Left ventricle myocardium inferior (tissue), 1 donor: Measurements from ENCODE around the gene FGFBP2. TPM values are rescaled to one million over a fixed set of nuclear protein-coding genes. Genes with fewer than 3 reads are reported as not detected.

Source experiments
- DNase-seq: peaks from one replicate; pipeline ENCODE4 v3.0.0-alpha.2; 2020
- H3K27ac ChIP-seq: fragments of 200-600 bp; replicated peaks from 2 replicates; pipeline ENCODE4 v1.8.0; 2021
- H3K27me3 ChIP-seq: fragments of 200-600 bp; 2 replicates; pipeline ENCODE4 v1.8.0; 2021; ENCODE audit warnings: low read depth
- H3K36me3 ChIP-seq: fragments of 200-600 bp; 2 replicates; pipeline ENCODE4 v1.8.0; 2021
- H3K4me1 ChIP-seq: fragments of 200-600 bp; 2 replicates; pipeline ENCODE4 v1.8.0; 2021
- H3K4me3 ChIP-seq: fragments of 200-600 bp; 2 replicates; pipeline ENCODE4 v1.8.0; 2021; ENCODE audit warnings: mild to moderate bottlenecking, moderate library complexity
- H3K9me3 ChIP-seq: fragments of 200-600 bp; replicated peaks from 2 replicates; pipeline ENCODE4 v1.8.0; 2021
- intact Hi-C: fragments of 100-400 bp; cut with micrococcal nuclease; formaldehyde crosslinking; loops from one replicate; pipeline ENCODE4 v1.11.0; 2022
- long read RNA-seq: library from polyadenylated mRNA; unstranded; transcript quantifications from one replicate; pipeline ENCODE4 v2.0.0, GENCODE V29; 2021
- total RNA-seq: library from RNA; stranded (reverse); fragmentation: NEBNext Ultra II Directional; extraction: Animal tissue kit (Norgen Biotek cat#: 25700); gene quantifications from one replicate; pipeline ENCODE4 v1.2.1, GENCODE V29; 2021
- TF ChIP-seq, protein P1 (sequence below): fragments of 200-600 bp; IDR thresholded peaks from 2 replicates; pipeline ENCODE4 v1.8.0; 2021; ENCODE audit warnings: antibody characterized with exemption, mild to moderate bottlenecking, borderline replicate concordance
- donor health status: DM: no; HTN: yes; CAD: no; lungs with severe emphysema.

FGFBP2 gene, protein sequence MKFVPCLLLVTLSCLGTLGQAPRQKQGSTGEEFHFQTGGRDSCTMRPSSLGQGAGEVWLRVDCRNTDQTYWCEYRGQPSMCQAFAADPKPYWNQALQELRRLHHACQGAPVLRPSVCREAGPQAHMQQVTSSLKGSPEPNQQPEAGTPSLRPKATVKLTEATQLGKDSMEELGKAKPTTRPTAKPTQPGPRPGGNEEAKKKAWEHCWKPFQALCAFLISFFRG
- 1.2 TPM for total RNA-seq
- long read RNA-seq, partial matches to known transcripts, result 0 of 1 reads
- long read RNA-seq, other reads (novel, unspliced or antisense), result 0 of 1 reads

DNA sequence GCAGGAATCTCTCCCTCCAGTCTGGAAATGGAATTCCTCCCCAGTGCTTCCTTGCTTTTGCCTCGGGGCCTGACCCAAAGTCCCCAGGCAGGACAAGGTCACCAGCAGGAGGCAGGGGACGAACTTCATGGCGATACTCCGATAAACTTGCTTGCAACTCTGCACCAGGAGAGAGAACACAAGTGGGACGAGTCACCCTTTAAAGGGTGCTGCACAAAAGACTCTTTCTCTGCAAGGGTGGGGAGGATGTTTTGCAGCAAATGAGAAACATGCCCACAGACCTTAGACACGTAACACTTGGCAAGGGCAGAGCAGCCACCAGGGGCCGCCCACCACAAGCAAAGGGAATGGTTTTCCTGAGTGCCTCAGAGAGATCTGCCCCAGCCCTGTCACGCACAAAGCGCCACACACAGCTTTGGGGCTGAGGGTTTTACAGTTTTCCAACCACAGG is at the start of gene FGFBP2:
Gene FGFBP2 (minus strand): TSS at position 175 of the 451 bp plus-strand sequence. CDS start 46 bp downstream, at position 129.
- Histone ChIP-seq H3K9me3 (peaks cover 6% of the 10 kb centered on the region), H3K27ac (no peak within 1 kb of the TSS), H3K36me3 (no peaks in the 10 kb centered on the region), H3K4me3 (no peak within 1 kb of the TSS), H3K4me1 (peaks cover 8% of the 10 kb centered on the region), H3K27me3 (peaks cover 2% of the 10 kb centered on the region)
- DNase-seq, result peak; percentile 39
- intact Hi-C loops, result no loop called here
- TF ChIP-seq, protein P1, sequence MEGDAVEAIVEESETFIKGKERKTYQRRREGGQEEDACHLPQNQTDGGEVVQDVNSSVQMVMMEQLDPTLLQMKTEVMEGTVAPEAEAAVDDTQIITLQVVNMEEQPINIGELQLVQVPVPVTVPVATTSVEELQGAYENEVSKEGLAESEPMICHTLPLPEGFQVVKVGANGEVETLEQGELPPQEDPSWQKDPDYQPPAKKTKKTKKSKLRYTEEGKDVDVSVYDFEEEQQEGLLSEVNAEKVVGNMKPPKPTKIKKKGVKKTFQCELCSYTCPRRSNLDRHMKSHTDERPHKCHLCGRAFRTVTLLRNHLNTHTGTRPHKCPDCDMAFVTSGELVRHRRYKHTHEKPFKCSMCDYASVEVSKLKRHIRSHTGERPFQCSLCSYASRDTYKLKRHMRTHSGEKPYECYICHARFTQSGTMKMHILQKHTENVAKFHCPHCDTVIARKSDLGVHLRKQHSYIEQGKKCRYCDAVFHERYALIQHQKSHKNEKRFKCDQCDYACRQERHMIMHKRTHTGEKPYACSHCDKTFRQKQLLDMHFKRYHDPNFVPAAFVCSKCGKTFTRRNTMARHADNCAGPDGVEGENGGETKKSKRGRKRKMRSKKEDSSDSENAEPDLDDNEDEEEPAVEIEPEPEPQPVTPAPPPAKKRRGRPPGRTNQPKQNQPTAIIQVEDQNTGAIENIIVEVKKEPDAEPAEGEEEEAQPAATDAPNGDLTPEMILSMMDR, result peak; percentile 57

DNA sequence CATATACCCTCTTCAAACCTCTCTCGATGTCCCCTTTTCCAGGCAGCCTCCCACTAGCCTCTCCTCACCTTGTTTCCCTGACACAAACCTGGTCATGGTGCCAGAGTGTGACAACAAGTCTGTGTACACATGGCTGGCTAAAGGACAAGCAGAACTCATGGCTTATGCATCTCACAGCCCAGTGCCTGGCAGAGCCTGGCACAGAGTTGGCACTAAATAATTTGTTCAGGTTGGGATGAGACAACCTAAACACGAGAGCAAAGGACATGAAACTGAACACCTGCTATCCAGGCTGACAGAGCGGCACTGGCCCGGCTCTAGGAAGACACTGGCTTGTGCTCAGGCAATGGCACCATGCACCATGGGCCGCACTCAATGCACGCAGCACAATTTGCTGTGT is 48.2 kb upstream of the FGFBP2 start:
- TF ChIP-seq, protein P1, result no peak
- no peak overlapping the region for H3K27ac ChIP-seq
- no peaks in the 10 kb centered on the region for H3K27me3 ChIP-seq
- H3K36me3 ChIP-seq, result no peaks in the 10 kb centered on the region
- peaks cover 10% of the 10 kb centered on the region for H3K4me1 ChIP-seq
- no peak overlapping the region for H3K4me3 ChIP-seq
- DNase-seq, result no peak
- intact Hi-C loops, result no loop called here
- H3K9me3 ChIP-seq, result no peaks in the 10 kb centered on the region

DNA sequence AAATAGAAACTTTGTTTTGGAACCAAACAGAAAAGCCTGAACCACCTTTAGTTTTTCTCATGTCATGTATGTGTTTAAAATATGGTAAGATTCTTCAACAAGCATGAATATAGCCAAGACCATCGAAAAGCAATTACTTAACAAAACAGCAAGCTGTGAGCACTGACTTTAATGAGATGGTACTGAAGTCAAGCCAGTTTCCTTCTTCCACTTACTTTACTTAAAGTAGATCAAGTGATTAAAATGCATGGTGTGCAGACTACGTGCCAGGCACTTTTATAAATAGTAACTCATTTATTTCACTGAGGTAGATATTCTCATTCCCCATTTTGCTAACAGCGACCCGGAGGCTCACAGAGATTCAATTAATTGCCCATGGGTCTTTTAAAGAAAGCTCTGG is 46.2 kb upstream of the FGFBP2 start:
- DNase-seq, result no peak
- Histone ChIP-seq H3K36me3 (no peaks in the 10 kb centered on the region), H3K9me3 (no peaks in the 10 kb centered on the region), H3K27me3 (no peaks in the 10 kb centered on the region), H3K4me3 (no peak overlapping the region), H3K27ac (no peak overlapping the region), H3K4me1 (peaks cover 10% of the 10 kb centered on the region)
- TF ChIP-seq, protein P1, result no peak
- intact Hi-C loops, result loop anchor here (10.0 kb wide), 1 partner anchor 204 kb away; no protein-coding TSS in a partner anchor

DNA sequence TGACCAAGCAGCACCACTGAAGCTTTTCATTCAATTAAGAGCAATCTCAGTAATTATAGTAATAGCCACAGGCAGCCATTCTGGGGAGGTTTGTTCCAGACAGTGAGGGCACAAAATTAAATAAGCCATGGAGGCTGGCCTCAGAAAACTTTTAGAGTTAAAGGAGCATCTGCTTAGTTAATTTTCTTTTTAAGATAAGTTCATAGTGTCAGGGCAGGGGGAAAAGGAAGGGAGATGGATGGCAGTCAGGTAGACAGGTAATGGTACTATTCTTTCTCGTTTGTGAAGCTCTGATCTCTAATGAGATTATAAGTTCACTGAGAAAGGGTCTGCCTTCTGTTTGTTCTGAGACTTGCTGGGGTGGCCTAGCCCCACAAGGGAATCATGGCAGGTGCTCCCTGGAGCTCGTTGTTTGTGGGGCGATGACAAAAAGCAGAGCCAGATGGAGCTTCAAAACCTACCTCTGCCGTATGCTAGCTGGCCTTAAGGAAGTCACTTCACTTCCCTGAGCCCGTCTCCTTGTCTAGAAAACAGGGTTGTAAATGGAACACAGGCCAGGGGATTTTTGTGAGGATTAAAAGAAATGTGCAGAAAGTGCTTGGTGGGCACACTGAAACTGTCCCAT is 44.6 kb upstream of the FGFBP2 start:
- Histone ChIP-seq H3K9me3 (no peaks in the 10 kb centered on the region), H3K36me3 (no peaks in the 10 kb centered on the region), H3K4me3 (no peak overlapping the region), H3K4me1 (peaks cover 10% of the 10 kb centered on the region), H3K27me3 (no peaks in the 10 kb centered on the region), H3K27ac (no peak overlapping the region)
- no peak for DNase-seq
- intact Hi-C loops, result loop anchor here (10.0 kb wide), 1 partner anchor 203 kb away; no protein-coding TSS in a partner anchor
- TF ChIP-seq, protein P1, result no peak

DNA sequence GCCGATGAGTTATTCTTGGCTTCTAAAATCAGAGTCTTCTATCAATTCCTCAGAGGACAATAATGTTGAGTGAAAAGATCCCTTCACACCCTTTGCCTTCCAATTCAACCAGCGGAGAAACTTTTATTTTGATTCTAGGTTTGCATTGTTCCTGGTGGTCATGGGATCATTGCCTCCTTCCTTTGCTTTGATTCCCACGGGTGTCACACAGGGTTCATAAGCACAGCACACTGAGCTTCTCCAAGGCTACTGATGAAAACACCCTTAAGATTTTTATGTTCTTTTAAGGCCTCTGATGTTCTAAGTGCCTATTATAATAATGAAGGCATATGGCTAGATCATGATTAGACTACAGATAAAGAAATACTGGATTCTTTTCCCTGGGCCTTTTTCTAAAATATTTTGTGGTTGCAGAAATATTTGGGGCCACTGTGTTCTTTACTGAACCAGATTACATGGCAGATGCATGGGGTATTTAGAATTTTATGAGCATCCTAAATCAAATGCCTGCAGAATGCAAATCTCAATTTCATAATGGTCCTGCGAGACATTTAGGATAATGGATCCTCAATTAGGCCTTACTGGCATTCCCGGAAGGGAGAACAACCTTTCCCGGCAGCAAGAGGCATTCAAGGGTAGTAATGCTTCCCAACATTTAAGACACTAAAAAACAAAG is 43.9 kb upstream of the FGFBP2 start:
- no peaks in the 10 kb centered on the region for H3K36me3 ChIP-seq
- no peak overlapping the region for H3K27ac ChIP-seq
- H3K9me3 ChIP-seq, result no peaks in the 10 kb centered on the region
- TF ChIP-seq, protein P1, result no peak
- H3K27me3 ChIP-seq, result no peaks in the 10 kb centered on the region
- H3K4me1 ChIP-seq, result peaks cover 10% of the 10 kb centered on the region
- no peak for DNase-seq
- intact Hi-C loops, result loop anchor here (10.0 kb wide), 1 partner anchor 202 kb away; no protein-coding TSS in a partner anchor
- H3K4me3 ChIP-seq, result no peak overlapping the region
